BLaER1 (cell line): ENCODE data around the gene PAGE4.

Experiments
- H3K27ac ChIP-seq: shearing (Covaris generic); formaldehyde crosslinking; 2 replicates; pipeline ENCODE4 v1.8.1; 2022
- H3K27me3 ChIP-seq: shearing (Covaris generic); formaldehyde crosslinking; 2 replicates; pipeline ENCODE4 v1.8.1; 2022
- H3K36me3 ChIP-seq: shearing (Covaris generic); formaldehyde crosslinking; 2 replicates; pipeline ENCODE4 v1.8.1; 2022
- H3K4me1 ChIP-seq: shearing (Covaris generic); formaldehyde crosslinking; 2 replicates; pipeline ENCODE4 v1.8.1; 2022
- H3K4me2 ChIP-seq: shearing (Covaris generic); formaldehyde crosslinking; 2 replicates; pipeline ENCODE4 v1.8.1; 2022
- H3K4me3 ChIP-seq: shearing (Covaris generic); formaldehyde crosslinking; 2 replicates; pipeline ENCODE4 v1.8.1; 2022
- H3K9ac ChIP-seq: shearing (Covaris generic); formaldehyde crosslinking; 2 replicates; pipeline ENCODE4 v1.8.1; 2022
- H3K9me3 ChIP-seq: shearing (Covaris generic); formaldehyde crosslinking; 2 replicates; pipeline ENCODE4 v1.8.1; 2022
- H4K20me1 ChIP-seq: shearing (Covaris generic); formaldehyde crosslinking; 2 replicates; pipeline ENCODE4 v1.8.1; 2022
- Cebpa-rat ChIP-seq: shearing (Covaris generic); IDR thresholded peaks from 2 replicates; pipeline ENCODE4 v1.8.1; 2022

PAGE4 gene

DNA sequence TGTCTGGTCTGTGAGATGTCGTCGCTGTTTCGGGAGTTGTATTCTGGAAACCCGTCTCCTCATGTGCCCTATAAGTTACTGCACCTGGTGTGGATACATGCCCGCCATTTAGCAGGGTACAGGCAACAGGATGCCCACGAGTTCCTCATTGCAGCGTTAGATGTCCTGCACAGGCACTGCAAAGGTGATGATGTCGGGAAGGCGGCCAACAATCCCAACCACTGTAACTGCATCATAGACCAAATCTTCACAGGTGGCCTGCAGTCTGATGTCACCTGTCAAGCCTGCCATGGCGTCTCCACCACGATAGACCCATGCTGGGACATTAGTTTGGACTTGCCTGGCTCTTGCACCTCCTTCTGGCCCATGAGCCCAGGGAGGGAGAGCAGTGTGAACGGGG lies 51.6 kb downstream of the PAGE4 start:
- H3K36me3 ChIP-seq, result no peaks in the 10 kb centered on the region
- peaks cover 8% of the 10 kb centered on the region; the same call in 1 of the 2 replicates for H4K20me1 ChIP-seq
- peak overlapping the region; percentile 78 for H3K4me2 ChIP-seq
- H3K9ac ChIP-seq, result peak overlapping the region; percentile 73; the same call in 1 of the 2 replicates
- H3K27me3 ChIP-seq, result peaks cover 26% of the 10 kb centered on the region; the same call in 1 of the 2 replicates
- H3K4me3 ChIP-seq, result no peak overlapping the region
- TF ChIP-seq Cebpa-rat, result no peak
- H3K27ac ChIP-seq, result no peak overlapping the region
- peaks cover 40% of the 10 kb centered on the region; the same call in 1 of the 2 replicates for H3K4me1 ChIP-seq
- H3K9me3 ChIP-seq, result no peaks in the 10 kb centered on the region
